GM10266 (cell line): Measurements from ENCODE around the gene CD209.

Experiments used
- DNase-seq: peaks from one replicate; pipeline ENCODE4 v3.0.0; 2012; ENCODE audit errors: extremely low spot score
- TF ChIP-seq, protein P1 (sequence below): IDR thresholded peaks from 2 replicates; pipeline ENCODE4 v1.5.1; 2012; ENCODE audit warnings: mild to moderate bottlenecking, low read depth; ENCODE audit not compliant: control insufficient read depth, insufficient read depth; ENCODE audit errors: missing control alignments

The CD209 gene

DNA sequence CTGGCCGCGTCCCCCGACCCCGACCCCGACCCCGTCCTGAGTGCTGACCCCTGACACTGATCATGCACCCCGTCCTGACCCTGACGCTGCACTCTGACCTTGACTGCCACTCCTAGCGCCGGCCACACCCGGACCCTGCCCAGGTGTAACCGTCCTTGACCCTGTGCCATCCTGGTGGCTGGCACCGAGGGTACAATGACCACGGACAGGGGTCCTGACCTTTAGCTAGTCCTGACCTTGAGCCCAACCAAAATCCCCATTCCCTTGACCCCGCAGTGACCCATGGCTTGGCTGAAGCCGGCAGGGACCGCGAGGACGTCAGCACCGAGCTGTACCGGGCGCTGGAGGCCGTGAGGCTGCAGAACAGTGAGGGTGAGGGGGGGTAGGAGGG is 41.6 kb upstream of the CD209 start:
- no peak for DNase-seq
- TF ChIP-seq, protein P1, sequence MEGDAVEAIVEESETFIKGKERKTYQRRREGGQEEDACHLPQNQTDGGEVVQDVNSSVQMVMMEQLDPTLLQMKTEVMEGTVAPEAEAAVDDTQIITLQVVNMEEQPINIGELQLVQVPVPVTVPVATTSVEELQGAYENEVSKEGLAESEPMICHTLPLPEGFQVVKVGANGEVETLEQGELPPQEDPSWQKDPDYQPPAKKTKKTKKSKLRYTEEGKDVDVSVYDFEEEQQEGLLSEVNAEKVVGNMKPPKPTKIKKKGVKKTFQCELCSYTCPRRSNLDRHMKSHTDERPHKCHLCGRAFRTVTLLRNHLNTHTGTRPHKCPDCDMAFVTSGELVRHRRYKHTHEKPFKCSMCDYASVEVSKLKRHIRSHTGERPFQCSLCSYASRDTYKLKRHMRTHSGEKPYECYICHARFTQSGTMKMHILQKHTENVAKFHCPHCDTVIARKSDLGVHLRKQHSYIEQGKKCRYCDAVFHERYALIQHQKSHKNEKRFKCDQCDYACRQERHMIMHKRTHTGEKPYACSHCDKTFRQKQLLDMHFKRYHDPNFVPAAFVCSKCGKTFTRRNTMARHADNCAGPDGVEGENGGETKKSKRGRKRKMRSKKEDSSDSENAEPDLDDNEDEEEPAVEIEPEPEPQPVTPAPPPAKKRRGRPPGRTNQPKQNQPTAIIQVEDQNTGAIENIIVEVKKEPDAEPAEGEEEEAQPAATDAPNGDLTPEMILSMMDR: no peak

DNA sequence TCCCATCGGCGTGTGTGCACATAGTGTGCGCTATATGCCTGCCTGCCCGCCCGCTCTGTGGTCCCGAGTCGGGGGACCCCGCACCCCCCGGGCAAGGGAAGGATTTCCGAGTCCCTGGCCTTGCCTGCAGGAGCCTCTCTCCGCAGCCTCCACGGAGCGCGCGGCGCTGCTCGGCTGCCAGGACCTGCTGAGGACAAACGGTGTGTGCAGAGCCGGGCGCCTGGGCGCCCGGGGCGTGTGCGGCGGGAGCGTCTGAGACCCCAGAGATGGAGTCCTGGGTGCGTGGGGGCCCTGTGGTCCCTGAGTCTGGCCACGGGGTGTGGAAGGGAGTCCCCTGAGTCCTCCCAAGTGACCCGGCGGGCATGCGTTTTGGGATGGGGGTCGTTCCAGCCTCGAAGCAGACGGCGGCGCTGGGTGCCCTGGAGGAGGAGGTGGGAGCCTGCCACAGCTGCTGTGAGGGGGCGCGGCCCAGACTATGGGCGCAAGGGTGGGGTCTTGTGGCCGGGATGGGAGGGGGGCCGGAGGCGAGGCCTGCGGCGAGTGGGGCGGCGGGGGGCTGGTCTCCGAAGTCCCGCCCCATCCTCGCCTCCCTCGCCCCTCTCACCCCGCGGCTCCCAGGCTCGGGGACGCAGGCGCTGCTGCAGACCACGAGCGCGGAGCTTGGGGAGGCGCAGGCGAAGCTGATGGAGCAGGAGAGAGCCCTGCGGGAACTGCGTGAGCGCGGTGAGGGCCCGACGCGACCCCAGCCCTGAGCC is 41.0 kb upstream of the CD209 start:
- TF ChIP-seq, protein P1: no peak
- DNase-seq: no peak

DNA sequence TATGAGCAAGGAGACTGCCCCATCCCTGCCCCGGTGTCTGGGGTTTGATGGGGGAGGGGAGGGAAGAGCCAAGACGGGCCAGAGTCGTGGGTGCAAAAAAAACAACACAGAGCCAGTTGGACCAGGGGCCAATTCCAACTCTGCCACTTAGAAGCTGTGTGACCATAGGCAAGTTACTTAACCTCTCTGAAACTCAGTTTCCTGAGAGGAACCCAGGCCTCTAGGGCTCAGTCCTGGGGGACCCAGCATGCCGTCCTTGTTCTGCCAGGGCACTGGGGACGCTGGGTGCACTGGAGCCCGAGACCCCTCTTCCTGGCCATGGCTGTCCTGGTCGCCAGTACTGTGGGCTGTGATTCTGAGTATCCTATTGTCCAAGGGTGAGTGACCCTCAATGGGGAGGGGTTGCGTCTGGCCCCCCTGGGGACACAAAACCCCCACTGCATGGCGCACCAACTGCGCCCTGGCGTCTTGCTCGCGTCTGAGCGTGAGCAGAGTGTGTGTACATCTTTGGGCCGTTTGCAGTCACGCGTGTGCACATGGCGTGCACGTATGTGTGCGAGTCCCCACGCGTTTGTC is 40.4 kb upstream of the CD209 start:
- TF ChIP-seq, protein P1: no peak
- no peak for DNase-seq

DNA sequence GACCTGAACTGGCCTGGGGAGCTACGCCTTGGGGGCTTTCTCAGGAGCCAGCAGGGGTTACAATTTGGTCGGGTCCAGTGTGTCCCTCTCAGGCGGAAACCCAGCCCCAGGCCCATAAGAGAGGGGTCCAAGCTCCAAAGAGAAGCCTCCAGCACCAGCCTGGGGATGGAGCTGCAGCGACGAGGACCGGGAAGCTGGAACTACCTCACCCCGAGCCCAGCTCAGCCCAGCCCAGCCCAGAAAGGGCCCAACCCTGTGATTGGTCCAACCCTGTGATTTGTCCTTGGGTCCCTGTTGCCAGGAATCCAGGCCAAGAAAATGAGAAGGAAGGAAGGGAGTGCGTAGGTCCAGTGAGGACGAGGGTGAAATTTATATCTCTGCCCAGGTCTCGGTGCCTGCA is 39.8 kb upstream of the CD209 start:
- no peak for DNase-seq
- TF ChIP-seq, protein P1: no peak

DNA sequence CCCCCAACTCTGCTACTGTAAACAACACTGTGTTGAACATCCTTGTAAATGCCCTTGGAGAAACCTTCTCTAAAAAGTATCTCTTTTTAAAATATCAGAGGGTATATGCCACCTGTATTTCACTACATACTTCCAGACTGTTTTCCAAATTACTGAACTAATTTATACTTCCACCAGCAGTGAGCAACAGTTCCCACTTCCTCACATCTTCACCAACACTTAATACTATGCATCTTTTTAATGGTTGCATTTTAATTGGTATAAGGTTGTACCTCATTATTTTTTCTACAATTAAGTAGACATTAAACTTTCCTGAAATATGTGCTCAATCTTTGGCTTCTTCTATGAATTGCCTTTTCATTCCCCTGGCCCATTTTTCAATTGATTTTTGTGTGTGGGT is 37.5 kb upstream of the CD209 start:
- DNase-seq: no peak
- TF ChIP-seq, protein P1: no peak

DNA sequence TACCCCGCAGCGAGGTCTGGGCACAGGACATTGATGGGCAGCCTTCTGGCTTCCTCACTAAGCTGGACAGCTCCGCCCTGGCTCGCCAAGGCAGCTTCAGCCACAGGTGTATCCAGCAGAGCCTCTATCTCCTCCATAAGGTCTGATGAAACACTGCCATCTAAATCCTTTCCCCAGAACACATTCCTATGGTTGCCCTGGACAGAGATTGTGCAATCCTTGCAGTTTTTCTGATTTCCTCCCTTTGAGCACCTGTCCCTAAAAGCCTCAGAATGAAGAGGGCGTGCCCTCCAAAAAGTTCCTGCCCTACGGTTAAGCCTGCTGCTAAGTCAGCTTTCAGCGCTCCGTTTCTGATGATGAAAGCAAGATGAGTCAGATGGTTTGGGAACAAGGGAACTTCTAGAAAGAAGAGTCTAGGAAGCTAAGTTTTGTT is 36.7 kb upstream of the CD209 start:
- no peak for DNase-seq
- TF ChIP-seq, protein P1: no peak

DNA sequence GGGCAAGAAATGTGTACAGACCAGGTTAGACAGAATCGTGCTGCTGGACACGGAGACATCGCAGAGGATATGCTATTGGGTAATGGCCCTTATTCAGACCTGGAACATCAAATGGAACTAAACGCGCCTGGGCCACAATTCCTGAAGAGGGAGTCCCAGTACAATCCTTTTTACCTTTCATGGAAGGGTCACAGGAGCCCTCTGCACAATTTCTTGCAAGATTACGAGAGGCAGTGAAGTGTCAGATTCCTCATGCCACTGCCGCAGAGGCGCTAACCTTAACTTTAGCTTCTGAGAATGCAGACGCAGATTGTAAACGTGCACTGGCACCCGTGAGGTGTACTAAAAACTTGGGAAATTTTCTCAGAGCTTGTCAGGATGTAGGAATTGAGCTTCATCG is 33.8 kb upstream of the CD209 start:
- DNase-seq: no peak
- TF ChIP-seq, protein P1: no peak
